Measurements from ENCODE around the gene PPP1R36.

- no peak for TF ChIP-seq CTCF (IDR thresholded peaks at IDR 0.05; ENCODE audit: extremely low read depth in 1 of 2, insufficient read depth in 1 of 2, low read depth in 1 of 2, low read length in 2 of 2)
- TF ChIP-seq EZH2 (IDR thresholded peaks at IDR 0.05; ENCODE audit: borderline replicate concordance, low read depth, low read length, severe bottlenecking), result no peak
- no peak for TF ChIP-seq POLR2AphosphoS5 (IDR thresholded peaks at IDR 0.05; ENCODE audit: insufficient read depth, low read depth, low read length)
- TF ChIP-seq POLR2A (IDR thresholded peaks at IDR 0.05; ENCODE audit: low read depth, low read length), result no peak
- TF ChIP-seq GATA2 (IDR thresholded peaks at IDR 0.05; ENCODE audit: insufficient read depth, insufficient read length, low read depth, low read length), result no peak
- no peak for TF ChIP-seq MAX (IDR thresholded peaks at IDR 0.05; ENCODE audit: insufficient read depth, insufficient read length)
- no peak for TF ChIP-seq MYC (IDR thresholded peaks at IDR 0.05; ENCODE audit: low read depth, low read length)
Measured at GRCh38 chr14:64604881-64605280, 55.1 kb downstream of the PPP1R36 start.
